Adrenal gland (tissue), 12 donors: ENCODE data around the gene POM121C. TPM values are rescaled to one million over a fixed set of nuclear protein-coding genes. Genes with fewer than 3 reads are reported as not detected.
"Not testable (repeated sequence)": the region's sequence is repeated elsewhere in the genome, so short reads cannot be mapped to it uniquely, and the experiment has no call there.

Source experiments
- DNase-seq, 7 donors: peaks; one replicate each; pipeline ENCODE4 v3.0.0-alpha.2; 2019 to 2020
- H3K27ac ChIP-seq, 5 donors: fragments of 200-600 bp; sonication (generic) in 4 of 5; 1 replicate in 3 of 5; 2 replicates in 2 of 5; pipeline versions ENCODE4 v1.5.1 to v1.8.0; 2016 to 2020; ENCODE audit warnings: mild to moderate bottlenecking in 1 of 5
- H3K27me3 ChIP-seq: fragments of 200-600 bp; 2 replicates; pipeline ENCODE4 v1.8.0; 2021
- H3K36me3 ChIP-seq, 2 donors: fragments of 200-600 bp; replicated peaks in 1 of 2; 1 replicate in 1 of 2; 2 replicates in 1 of 2; pipeline versions ENCODE4 v1.5.1 to v1.8.0; 2018 to 2022
- H3K4me1 ChIP-seq, 2 donors: fragments of 200-600 bp; replicated peaks in 1 of 2; 1 replicate in 1 of 2; 2 replicates in 1 of 2; pipeline versions ENCODE4 v1.5.1 to v1.8.0; 2018 to 2021
- H3K4me3 ChIP-seq, 4 donors: fragments of 200-600 bp; sonication (generic) in 3 of 4; one replicate each; pipeline ENCODE4 v1.5.1; 2016 to 2018
- H3K9me3 ChIP-seq, 3 donors: fragments of 200-600 bp; sonication (generic) in 1 of 3; replicated peaks in 1 of 3; 1 replicate in 2 of 3; 2 replicates in 1 of 3; pipeline versions ENCODE4 v1.5.1 to v1.8.0; 2016 to 2021
- CTCF ChIP-seq, 6 experiments: fragments of 450-650 bp in 4 of 6; fragments of 200-600 bp in 2 of 6; sonication (generic) in 1 of 6; IDR thresholded peaks; 1 replicate in 5 of 6; 2 replicates in 1 of 6; pipeline versions ENCODE4 v1.5.1 to v1.8.0; 2016 to 2021; ENCODE audit warnings: antibody characterized with exemption in 6 of 6, mild to moderate bottlenecking in 2 of 6, moderate library complexity in 1 of 6
- POLR2A ChIP-seq, 2 donors: fragments of 450-650 bp; IDR thresholded peaks; one replicate each; pipeline ENCODE4 v1.6.1; 2017; ENCODE audit warnings: antibody characterized with exemption in 2 of 2, mild to moderate bottlenecking in 2 of 2, moderate library complexity in 1 of 2
- WGBS, 4 donors: extraction: QIAGEN DNeasy Blood & Tissue Kit in 2 of 4; methylation state at CpG; one replicate each; pipeline versions ENCODE4 v1.1.5 to v1.1.7; 2013 to 2017; 5-methylcytosine and 5-hydroxymethylcytosine counted together
- intact Hi-C, 2 donors: fragments of 100-400 bp; cut with DNase I; formaldehyde crosslinking; loops; one replicate each; pipeline versions ENCODE4 v1.14.1 to v1.15.0; 2022 to 2023
- polyA plus RNA-seq, 3 donors: library from polyadenylated mRNA; stranded (reverse); fragments of 200-250 nt in 2 of 3; fragments of 350-450 nt in 1 of 3; fragmentation: Illumina TruSeq in 1 of 3; extraction: RNeasy Lipid Tissue Mini Kit (QIAGEN cat#74804) in 1 of 3; gene quantifications; one replicate each; pipeline ENCODE4 v1.2.3, GENCODE V29; 2013 to 2014
- total RNA-seq, 9 donors: library from RNA; depleted of rRNA in 4 of 9; stranded (reverse); fragments of >200 nt in 4 of 9; fragments of 120-200 nt in 1 of 9; fragmentation: NEBNext Ultra II Directional in 1 of 9; extraction: Animal tissue kit (Norgen Biotek cat#: 25700) in 1 of 9; gene quantifications; one replicate each; pipeline versions ENCODE4 v1.1.0 to v1.2.4, GENCODE V29; 2013 to 2023
- donor health status: healthy with polysubstance abuse.
- donor health status: Bipolar disorder and iron deficiency.
- donor health status: DM: yes; HTN: yes; CAD: no.
- donor health status: DM: no; HTN: no; CAD: no.
- donor health status: DM: no; HTN: no; CAD: no.
- donor health status: DM: yes; HTN: yes; CAD: no.

The POM121C gene
- total and polyA plus RNA-seq, 12 donors: 9.7 to 61.9 (median 25.3) TPM

GRCh38 chr7:75460541-75460940 lies 25.6 kb downstream of the POM121C start:
- H3K4me1 ChIP-seq, H3K4me3 ChIP-seq, H3K27me3 ChIP-seq, H3K27ac ChIP-seq, intact Hi-C loops, H3K36me3 ChIP-seq, H3K9me3 ChIP-seq, DNase-seq: not testable (repeated sequence)
- WGBS, 4 donors: 50 to 74% (median 70%) methylated on average over 1 to 4 of the region's 5 CpGs; no CpG with 5 or more reads in 1 of the 4 donors

DNA sequence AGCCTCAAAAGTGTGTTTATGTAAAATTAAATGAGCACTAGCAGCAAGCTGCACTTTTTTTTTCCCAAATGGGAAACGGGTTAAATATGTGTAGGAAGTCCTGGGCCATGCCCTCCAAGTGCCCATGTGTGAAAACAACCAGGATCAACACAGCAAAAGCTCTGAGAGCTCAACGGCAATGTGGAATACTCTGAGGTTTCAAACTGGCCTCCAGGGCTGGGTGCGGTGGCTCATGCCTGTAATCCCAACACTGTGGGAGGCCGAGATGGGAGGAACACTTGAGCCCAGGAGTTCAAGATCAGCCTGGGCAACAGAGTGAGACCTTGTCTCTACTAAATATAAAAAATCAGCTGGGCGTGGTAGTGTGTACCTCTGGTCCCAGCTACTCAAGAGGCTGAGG lies 28.1 kb downstream of the POM121C start:
- H3K4me3 ChIP-seq, H3K4me1 ChIP-seq, H3K36me3 ChIP-seq, H3K9me3 ChIP-seq, intact Hi-C loops, H3K27ac ChIP-seq, DNase-seq, H3K27me3 ChIP-seq: not testable (repeated sequence)
- WGBS, 4 donors: 38 to 100% (median 77%) methylated on average over 1 of the region's 5 CpGs

DNA sequence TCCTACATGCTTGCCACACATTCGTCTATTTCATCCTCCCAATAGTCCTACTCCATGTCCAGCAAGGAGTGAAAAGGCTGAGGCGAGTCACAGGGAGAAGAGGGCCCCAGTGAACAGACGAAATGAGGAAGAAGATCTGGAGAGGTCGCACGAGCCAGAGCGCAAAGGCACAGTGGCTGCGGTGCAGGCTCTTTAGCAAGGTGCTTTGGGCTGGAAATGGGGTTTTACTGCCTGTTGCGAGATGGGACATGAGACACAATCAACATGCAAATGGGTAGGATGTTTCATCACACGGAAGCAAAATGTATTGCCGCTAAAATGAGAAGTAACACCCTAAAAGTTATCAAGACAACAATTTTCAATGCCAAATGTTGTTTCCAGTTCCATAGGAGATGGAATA lies 29.7 kb downstream of the POM121C start:
- H3K4me3 ChIP-seq, H3K27me3 ChIP-seq, H3K4me1 ChIP-seq, H3K36me3 ChIP-seq, DNase-seq, H3K9me3 ChIP-seq, intact Hi-C loops, H3K27ac ChIP-seq: not testable (repeated sequence)
- 86 to 94% (median 91%) methylated on average over 3 to 9 of the region's 10 CpGs for WGBS, 4 donors

GRCh38 chr7:75452494-75452955 lies 33.6 kb downstream of the POM121C start:
- H3K27me3 ChIP-seq, DNase-seq, H3K27ac ChIP-seq, intact Hi-C loops, H3K4me3 ChIP-seq, H3K9me3 ChIP-seq, H3K36me3 ChIP-seq, H3K4me1 ChIP-seq: not testable (repeated sequence)
- WGBS, 4 donors: 5 to 13% (median 10%) methylated on average over 3 to 4 of the region's 4 CpGs
- peak in 1 of 6 experiments; percentile 16 for TF ChIP-seq CTCF (IDR thresholded peaks at IDR 0.05)

- 40 to 63% (median 47%) methylated on average over 2 to 3 of the region's 5 CpGs for WGBS, 4 donors
These were observed 36.2 kb downstream of the POM121C start for GRCh38 chr7:75449946-75450345.

DNA sequence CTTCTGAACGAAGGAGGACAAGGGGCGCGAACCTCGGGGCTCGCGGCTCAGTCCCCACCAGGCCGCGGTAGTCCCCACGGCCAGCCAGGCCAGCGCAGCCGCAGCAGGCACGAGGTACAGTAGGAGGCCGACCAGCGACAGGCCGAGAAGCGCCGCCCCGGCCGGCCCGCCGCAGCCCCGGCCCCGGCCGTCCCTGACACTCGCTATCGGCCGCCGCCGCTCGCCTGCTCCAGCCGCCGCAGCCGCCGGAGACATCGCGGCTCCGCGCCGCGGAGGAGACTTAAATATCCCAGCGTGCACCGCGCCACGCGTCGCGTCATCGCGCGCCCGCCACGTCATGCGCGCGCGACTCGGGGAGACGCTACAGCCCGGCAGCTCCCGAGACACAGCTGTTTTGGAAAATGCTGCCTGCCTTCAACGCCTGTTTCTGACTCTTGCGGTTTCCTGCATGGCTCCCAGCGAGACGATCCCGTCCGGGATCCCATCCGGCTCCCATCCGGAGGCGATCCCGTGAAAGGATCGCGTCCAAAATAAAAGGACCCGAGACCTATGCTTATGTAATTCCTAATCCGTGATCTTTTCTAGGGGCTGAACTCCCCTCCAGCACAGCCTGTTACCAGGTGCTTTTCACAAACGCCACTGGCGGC lies 43.5 kb downstream of the POM121C start:
- Histone ChIP-seq H3K36me3 (peaks cover 0 to 30% of the 10 kb centered on the region in 2 donors), H3K4me3 (peak overlapping the region in 2 of 4 donors; percentile 40 to 73), H3K27ac (peak overlapping the region; percentile 30 to 91 (median 84))
- H3K27me3 ChIP-seq, H3K4me1 ChIP-seq, intact Hi-C loops, H3K9me3 ChIP-seq: not testable (repeated sequence)
- WGBS, 4 donors: 0% methylated on average over 3 to 41 of the region's 76 CpGs; no CpG with 5 or more reads in 1 of the 4 donors
- peak in 2 of 7 donors; percentile 18 to 35 for DNase-seq
- peak; percentile 51 to 88 for TF ChIP-seq POLR2A (IDR thresholded peaks at IDR 0.05)

More at GRCh38 chr7:75449946-75450345, 36.2 kb downstream of the POM121C start:
- H3K36me3 ChIP-seq, H3K9me3 ChIP-seq, H3K4me1 ChIP-seq, intact Hi-C loops, H3K27me3 ChIP-seq, H3K4me3 ChIP-seq: not testable (repeated sequence)
- peak in 3 of 7 donors; percentile 6 to 50 (median 31) for DNase-seq
- peak overlapping the region in 2 of 5 donors; percentile 34 to 55 for H3K27ac ChIP-seq

DNA sequence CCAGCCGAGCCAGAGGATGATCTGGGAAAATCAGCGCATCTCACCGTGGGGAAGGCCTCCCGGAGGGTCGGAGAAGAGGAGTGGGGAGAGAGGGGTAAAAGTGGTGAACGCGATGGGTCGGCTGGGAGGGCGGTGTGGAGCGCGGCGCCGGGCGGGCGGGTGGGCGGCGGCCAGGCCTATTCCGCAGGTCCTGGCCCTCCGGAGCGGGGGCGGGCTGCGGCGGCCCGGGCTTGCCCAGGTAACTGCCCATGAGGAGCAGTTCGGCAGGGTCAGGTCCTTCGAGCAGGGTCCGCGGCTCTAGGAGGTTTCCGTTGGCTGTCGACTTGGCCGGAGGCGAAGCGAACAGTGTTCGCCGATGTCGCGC lies 44.0 kb downstream of the POM121C start:
- 0 to 2% (median 0%) methylated on average over 4 to 6 of the region's 37 CpGs; no CpG with 5 or more reads in 1 of the 4 donors for WGBS, 4 donors
- peaks cover 0 to 35% of the 10 kb centered on the region in 2 donors for H3K36me3 ChIP-seq

DNA sequence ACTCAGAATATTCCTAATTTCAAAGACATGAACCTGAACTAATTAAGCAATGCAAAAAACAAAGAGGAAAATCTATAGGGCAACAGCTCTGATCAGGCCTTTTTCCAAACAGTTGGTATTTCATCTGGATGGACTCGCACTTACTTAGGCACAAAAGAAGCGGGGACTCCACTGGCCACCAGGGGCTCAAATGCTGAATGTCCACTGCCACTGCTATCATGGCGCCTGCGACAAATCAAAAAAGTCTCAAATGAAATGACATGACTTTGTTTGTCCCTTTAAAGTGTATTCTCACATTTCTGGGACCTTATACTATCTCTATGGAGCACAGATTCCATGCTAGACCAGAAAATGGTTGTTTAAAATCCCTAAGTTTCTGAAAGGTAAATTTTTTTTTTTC lies 47.1 kb downstream of the POM121C start:
- H3K27ac ChIP-seq, H3K9me3 ChIP-seq, H3K4me3 ChIP-seq, H3K4me1 ChIP-seq, DNase-seq, H3K27me3 ChIP-seq, intact Hi-C loops: not testable (repeated sequence)
- H3K36me3 ChIP-seq: peaks cover 0 to 65% of the 10 kb centered on the region in 2 donors
- 91 to 97% (median 95%) methylated on average over 4 of the region's 4 CpGs for WGBS, 4 donors

More for the DNA sequence above, 44.0 kb downstream of the POM121C start:
- intact Hi-C loops, DNase-seq, H3K27me3 ChIP-seq, H3K4me1 ChIP-seq, H3K9me3 ChIP-seq: not testable (repeated sequence)
- peak overlapping the region in 4 of 5 donors; percentile 75 to 91 (median 86) for H3K27ac ChIP-seq
- peak overlapping the region in 2 of 4 donors; percentile 40 to 73 for H3K4me3 ChIP-seq

DNA sequence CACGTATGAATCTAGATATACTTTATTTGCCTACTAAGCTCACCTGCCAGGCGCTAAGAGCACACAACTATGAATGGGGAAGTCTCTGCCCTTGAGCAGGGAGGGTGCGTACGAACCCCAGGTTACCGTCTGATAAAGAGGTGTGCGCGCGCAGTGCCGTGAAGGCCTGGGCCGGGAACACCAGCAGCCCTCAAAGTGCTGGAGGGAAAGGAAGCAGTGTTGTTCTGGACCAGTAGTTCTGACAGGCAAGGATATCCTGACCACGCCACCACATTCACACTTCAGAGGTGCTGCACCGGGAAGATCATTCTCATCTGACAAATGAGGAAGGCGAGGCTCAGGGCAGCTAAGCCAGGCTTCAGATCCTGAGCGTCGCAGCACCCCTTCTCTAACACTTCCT lies 62.6 kb downstream of the POM121C start:
- H3K27me3 ChIP-seq, H3K27ac ChIP-seq, H3K4me3 ChIP-seq, intact Hi-C loops, H3K4me1 ChIP-seq, H3K9me3 ChIP-seq, DNase-seq: not testable (repeated sequence)
- H3K36me3 ChIP-seq: peaks cover 0 to 24% of the 10 kb centered on the region in 2 donors
- WGBS, 4 donors: 71 to 96% (median 88%) methylated on average over 3 to 11 of the region's 15 CpGs; no CpG with 5 or more reads in 1 of the 4 donors
